A172 (cell line): Measurements from ENCODE around the gene PM20D1. TPM values are rescaled to one million over a fixed set of nuclear protein-coding genes. Genes with fewer than 3 reads are reported as not detected.

ENCODE experiments used
- DNase-seq: peaks from one replicate; pipeline ENCODE4 v3.0.0-alpha.2; 2015; ENCODE audit warnings: low spot score
- total RNA-seq: library from RNA; depleted of rRNA; stranded (reverse); fragments of >200 nt; shearing (Covaris generic); gene quantifications from 2 replicates; pipeline ENCODE4 v1.2.3, GENCODE V29; 2014

PM20D1 gene
- total RNA-seq, 1 experiment from 2014 or later, result not detected

DNA sequence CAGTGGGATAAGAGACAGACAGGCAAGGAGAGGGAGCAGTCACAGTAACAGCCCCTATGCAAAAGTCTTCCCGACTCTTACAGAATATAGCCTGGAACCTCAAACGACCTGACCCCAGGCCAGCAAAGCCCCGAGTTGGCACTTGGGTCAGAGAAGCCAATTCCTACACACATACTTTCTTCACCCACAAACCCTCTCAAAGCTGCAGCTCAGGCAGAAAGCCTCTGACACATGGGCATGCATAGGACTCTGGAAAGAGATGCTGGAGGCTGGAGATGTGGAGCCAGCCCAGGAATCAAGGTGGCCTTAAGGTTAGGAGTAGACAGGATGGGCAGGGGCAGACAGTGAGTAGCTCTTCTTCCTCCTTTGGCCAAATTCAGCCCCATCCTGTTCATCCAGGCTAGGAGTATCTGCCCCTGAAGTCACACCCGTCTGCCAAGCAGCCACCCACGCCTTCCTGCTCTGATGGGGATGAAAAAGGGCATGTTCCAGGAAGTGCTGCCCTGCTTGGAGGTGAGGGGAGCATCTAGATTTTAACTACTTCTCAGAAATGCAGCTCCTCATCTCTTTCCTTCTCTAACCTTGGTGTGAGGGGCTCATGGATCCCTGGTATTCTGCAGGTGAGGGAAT lies 44.7 kb downstream of the PM20D1 start:
- no peak for DNase-seq

DNA sequence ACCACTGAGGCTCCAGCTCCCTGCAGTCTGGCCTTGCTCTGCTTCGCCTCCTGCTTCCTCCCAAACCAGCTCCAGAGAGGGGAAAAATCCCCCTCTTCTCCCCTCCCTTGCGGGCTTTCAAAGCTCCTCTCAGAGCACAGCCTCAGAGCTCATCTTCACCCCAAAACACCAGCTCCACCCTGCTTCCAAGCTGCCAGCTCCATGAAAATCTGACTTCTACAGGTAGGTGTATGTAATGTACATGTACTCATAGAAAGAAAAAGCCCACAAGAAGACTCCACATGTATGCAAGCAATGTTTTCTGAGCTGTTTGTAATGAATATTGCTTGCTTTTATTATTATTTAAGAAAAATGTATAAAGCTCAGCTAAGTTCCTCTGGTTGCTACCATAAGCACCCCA lies 45.3 kb downstream of the PM20D1 start:
- DNase-seq, result no peak

DNA sequence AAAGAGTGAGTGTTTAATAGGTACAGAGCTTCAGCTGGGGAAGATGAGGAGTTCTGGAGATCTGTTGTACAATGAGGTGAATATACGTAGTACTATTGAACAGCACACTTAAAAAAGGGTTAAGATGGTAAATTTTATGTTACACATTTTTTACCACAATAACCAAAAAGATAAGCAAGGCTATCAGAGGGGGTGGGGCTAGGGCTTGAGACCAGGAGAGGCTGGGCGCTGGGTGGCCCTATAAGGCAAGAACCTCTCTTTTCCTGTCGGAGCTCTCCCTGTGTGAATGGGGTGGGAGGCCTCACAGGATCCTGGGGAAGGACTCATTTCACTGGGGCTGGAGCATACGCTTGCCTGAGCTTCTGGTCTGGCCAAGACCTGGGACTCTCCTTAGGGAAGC lies 45.9 kb downstream of the PM20D1 start:
- DNase-seq, result no peak

DNA sequence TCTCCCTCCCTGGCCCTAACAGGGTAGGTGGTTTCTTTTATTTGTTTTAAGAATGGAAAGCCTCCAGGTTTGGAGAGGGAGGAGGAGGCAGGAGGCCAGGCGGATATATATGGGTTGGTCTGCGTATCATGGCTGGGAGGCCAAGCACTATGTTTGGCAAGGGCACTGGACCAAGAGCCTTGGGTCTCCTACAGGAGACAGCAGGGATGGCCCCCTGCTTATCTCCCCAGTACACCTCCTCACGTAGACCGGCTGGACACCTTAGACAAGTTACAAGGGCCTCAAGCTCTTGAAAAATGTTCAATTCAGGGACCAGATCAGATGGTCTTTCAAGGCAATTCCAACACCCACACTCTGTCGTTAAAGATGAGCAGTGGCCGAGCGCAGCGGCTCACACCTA lies 47.9 kb downstream of the PM20D1 start:
- DNase-seq, result no peak

DNA sequence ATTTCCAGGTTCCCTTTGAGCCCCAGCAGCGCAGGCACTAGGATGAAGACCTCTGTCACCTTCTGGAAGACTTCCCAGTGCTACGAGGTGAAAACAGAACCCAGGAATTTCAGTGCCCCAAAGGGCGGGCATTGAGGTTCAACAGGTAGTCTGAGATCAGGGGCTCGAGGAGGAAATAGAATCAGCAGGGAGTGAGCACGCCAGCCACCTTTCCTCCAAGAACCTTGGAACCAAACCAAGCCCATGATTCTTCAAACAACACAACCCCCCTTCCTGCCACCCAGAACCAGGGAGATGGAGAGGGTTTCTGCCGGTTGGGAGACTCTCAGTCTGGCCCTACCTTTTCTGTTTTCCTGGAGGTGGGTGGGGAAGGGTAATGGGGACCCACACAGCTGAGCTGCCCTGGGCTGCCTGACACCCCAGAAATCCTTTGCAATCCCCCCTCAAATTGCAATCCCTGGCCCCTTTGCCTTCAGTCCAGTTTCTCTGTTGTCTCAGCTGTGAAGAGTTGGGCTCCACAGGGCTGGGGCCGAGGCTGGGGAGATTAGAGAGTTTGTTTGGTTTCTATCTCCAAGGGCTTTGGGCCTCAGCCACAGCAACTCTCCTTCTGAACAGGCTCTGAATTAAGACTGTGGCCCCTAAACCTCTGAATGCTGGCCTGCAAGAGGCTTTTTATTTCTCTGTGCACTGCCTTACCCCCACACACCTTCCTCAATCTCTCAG lies 48.8 kb downstream of the PM20D1 start:
- no peak for DNase-seq

DNA sequence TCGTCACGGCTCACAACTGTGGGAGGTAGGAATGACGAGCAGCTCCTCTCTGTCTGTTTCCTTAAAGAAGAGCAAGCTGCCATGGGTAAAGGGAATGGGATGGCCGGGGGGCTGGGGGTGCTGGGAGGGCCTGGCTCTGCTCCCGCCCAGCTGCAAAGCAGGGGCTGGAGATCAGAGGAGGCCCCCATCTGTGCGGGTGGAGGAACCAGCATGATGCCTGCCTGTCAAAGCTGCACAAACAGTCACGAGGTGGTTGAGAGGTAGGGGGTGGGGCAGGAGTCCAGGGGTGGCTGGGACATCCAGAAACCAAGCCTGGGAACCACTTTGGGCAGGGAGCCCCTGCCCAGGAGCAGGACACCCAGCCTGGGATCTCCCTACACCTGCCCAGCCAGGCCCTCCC lies 49.5 kb downstream of the PM20D1 start:
- no peak for DNase-seq

DNA sequence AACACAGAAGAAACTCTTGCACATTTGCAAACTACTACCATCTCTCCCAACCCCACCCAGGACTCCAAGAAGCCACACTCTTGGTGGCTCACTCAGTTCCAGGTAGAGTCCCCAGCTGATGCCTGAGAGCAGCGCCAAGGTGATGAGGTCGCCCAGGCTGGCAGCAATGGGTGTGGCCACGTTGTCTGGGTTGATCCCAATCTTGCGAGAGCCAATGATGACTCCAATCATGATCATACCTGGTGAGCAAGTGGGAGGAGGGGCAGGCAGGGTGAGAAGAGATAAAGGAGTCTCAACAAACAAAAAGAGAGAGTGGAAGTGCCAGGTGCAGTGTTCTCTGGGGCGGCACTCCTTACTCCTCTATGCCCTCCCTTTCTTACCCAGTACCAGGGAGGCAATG lies 51.4 kb downstream of the PM20D1 start:
- DNase-seq, result no peak

DNA sequence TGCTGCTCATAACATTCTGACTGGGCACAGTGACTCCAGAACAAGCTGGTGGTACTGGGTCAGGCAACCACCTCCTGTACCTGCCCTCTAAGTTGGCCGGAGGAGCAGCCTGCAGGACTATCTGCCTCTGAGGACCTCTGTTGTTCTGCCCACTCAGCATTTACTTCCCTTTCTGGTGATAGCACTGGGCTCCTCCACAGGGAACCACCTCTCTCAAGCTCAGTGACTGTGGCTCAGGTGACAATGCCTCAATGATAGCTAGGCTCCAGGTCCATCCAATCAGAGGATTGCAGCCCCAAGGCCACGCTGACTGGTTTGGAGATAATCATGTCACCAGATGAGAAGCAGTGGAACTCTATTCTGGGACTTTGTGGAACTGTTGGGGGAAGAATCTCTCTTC lies 52.8 kb downstream of the PM20D1 start:
- no peak for DNase-seq

DNA sequence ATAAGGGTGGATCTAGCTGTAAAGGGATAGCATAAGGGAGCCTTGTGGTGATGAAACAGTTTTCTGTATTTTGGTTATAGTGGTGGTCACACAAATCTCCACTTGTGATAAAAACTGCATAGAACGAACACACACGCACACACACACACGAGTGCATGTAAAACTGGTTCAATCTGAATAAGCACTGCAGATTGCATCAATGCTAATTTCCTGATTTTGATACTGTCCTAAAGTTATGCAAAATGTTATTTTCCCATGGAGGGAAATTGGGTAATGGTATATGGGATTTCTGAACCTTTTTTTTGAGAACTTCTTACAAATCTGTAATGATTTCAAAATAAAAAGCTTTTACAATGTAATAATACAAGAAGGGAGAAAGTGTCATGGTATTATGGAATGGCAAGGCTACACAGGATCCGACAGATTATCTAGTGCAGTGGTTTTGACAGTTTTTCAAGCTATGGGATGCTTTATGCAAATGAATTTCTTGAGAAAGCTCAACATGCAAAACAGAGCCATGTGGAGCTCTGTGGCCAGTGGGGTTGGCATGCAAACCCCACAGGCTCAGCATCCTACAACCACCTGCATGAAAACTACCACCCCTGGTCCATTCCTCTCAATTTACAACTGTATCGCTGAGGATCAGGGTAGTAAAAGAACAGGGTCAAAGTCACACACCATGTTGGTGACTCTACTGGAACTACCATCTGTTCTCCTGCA lies 55.8 kb downstream of the PM20D1 start:
- DNase-seq, result no peak

DNA sequence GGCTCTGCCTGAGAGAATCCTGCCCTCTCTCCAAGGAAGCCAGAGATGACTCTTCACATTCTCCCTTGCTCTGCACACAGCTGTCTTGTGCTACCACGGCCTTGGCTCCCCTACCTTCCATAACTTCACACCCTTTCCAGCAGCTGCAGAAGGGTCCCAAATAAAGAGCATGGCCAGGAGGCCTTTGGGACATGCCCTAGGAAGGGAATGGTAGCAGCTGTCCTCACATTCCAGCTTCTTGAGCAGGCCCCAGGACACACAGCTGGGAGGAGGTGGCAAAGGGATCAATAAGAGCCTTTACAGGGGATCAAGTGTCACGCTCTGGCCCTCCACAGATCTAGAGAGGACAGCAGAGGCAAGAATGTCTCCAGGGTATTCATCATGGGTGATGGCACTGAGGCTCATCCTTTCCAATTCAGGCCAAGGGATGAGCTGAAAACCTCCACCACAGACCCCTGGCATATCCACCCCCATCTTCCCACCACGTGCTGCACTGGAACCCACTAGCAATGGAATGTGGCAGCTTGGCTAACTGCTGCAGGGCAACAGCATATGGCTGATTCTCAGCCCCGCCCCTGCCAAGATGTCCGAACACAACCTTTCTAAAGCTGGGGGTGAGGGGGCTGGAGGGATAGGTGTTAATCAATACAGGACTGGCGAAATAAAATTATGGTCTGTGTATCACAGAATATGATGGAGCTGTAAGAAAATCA lies 56.8 kb downstream of the PM20D1 start:
- DNase-seq, result no peak

DNA sequence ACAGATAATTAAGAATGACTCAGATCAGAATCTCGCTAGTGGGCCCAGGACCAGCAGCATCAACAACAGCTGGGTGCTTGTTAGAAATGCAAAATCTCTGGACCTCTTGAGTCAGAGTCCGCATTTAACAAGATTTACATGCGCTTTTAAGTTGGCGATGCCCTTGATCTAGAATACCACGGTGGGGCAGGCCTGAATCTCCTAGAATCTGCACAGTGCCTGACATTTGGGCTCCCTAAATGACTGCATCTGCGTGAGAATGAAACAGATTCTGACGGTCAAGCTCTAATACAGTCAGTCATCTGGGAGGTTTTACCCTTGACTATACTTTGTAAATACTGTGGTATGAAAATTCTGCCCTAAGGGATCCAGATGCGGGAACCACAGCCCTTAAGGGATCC lies 57.5 kb downstream of the PM20D1 start:
- DNase-seq, result no peak

DNA sequence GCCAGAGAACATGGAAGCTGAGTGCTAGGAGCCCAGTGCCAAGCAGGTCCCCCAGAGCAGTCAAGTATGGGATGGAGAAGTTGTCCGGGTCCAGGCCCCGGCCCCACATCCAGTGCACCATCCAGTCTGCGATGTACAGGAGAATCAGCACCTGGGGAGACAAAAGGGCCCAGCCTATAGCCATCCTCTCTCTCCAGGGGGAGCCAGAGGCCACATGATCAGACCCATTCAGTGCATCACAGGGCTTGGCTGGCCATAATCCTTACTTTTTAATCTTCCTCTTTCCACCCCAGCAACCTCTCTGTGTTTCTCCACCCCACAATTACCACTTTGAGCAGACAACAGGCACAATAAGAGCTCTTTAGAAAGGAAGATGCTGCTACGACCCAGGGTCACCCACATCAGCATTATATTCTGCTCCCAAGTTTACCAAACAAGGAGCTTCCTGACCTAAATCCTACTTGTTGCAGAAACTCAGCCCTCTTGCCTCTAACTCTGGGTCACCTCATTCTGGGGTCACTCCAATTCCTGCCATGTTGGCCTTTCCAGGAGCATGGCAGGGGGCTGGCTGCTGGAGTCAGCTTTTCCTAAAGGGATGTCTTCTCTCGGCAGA lies 58.3 kb downstream of the PM20D1 start:
- peak; percentile 72 for DNase-seq

DNA sequence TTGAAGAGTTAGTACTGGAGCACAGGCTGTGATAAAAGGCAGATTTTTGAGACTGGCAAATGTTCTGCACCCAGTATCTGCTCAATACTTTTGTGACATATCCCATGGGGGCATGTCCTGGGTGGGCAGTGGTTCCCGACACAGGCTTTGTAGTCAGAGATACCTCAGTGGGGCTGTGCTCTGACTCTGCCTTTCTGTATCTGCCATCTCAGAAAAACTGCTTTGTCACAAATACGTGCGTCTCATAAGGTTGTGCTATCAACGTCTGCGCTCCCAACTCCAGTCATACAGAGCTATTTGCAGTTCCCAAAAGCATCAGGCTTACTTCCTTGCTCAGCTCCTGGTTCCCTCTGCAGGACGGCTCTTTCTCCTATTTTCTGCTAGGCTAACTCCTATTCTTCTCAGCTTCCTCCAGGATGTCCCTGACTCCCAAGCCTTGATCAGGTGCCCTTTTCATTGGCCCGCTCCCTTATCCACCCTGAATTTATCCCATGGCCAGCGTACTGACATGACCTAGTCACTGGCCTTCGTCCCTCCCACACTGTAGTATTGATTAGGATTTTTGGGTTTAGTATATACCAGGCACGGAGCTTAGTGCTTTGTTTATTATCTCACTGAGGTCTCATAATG lies 62.5 kb downstream of the PM20D1 start:
- no peak for DNase-seq

DNA sequence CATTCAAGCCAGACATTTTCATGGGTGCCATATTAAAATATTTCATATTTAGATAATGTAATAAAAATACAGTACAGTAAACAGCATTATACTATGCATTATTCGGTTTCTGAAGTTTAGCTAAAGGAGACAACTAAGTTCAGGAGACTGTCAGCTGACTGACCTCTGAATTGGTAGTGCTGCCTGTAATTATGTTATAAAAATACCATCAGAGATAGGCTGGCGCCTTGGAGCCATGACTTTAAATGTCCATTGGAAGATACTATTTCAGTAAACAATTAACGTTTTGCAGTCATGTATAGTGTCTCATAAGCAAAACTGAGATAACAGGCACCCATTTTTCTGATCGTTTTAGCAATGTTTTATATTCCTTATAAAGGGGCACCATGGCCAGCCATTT lies 63.3 kb downstream of the PM20D1 start:
- no peak for DNase-seq

DNA sequence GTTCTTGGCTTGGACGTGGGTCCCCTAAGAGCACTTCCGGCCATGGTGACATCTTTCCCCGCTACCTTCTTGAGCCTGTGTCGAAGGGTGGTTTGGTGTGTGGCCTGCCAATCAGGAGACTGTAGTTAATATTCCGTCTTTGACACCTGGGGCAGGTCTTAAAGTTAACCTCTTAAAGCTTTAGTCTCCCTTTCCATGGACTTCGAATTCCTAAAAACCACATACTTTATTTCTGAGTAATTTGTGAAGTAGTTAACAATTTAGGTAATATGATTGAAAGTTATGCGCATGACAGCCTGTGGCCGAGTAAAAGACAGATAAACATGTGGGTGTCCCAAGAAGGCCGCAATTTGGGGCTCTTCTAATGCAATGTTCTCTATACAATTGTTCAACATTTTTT lies 64.5 kb downstream of the PM20D1 start:
- DNase-seq, result no peak

DNA sequence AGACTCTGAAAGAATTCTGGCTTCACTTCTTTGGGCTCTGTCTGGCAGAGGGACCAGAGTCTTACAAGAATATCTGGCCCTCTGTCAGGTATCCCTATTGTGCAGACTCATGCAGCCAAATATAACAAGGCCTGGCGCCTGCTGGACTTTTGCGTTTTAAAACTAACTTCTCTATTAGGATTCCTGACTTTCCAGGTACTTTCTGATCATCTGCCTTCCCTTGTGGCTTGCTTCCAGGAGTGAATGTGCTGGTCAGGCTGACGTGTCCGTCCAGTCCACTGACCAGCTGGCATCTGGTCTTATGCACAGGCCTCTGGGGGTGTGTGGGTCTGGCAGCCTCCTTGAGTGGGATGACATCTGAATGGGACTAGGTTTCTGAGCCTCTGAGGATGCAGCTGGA lies 66.0 kb downstream of the PM20D1 start:
- DNase-seq, result no peak

DNA sequence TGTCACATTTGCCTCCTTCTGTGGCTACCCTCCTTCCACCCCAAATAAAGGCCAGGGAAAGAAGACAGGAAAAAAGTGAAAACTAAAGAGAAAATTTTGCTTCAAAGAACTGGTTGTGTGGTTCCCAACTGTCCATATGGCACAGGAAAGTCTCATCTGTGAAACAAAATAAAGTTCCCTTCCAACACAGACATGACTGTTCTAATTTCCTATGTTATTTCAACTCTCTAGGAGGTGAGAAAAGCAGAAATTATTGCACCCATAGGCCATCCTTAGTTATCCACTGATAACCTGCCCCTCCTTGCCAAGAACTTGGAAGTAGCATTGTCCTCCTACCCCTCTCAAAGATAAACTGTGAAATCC lies 66.5 kb downstream of the PM20D1 start:
- DNase-seq, result no peak

DNA sequence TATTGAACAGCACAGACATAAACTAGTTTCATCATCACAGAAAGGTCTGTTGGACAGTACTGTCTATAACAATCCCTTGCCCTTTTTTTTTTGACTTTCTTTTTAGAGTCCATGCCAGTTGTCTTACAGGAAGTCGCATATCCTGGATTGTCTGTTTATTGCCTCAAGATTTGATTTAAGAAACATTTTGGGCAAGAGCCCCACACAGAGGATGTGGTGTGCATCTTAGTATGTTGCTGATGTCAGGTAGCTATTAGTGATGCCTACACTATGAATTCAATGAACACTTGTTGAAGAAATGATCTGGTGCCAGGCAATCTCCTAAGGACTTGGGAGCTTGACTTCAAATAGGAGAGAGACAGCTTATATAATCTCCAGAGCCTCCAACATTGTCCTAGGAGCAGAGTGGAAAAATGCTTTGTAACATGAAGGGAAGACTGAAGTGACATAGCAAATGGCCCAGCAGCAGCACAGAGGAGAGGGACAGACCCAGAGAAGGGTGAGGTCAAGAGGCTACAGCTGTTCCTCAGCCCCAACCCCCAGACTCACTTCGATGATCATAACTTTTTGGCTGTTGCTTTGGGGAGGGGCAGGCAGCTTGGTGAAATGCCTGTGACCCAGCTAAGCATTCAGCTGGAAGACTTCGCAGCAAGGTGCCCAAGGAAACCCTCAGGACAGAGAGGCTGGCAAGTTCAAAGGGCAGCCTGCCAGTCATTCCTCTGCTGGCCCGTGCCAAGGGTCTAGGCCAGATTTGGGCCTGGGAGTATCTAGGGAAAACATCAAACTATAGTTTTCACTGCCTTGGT lies 67.1 kb downstream of the PM20D1 start:
- DNase-seq, result no peak

DNA sequence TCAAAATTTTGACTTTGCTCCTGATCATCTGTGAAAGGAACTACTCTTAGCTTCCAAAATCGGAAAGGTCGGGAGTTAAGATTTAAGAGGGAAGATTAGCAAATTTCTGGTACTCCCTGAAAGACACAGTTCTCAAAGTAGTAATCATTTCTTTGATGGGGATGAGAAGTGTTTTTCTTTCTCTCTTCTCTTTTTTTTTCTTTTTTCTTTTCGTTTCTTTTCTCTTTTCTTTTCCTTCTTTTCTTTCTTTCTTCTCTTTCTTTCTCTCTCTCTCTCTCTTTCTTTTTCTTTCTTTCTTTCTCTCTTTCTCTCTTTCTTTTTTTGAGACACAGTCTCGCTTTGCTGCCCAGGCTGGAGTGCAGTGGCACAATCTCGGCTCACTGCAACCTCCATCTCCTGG lies 69.6 kb downstream of the PM20D1 start:
- DNase-seq, result no peak
